ENCODE measurements around the gene FRMD4B.

The FRMD4B gene

GRCh38 chr3:69321301-69322157 lies 64.4 kb downstream of the FRMD4B start:
- DNase-seq: no peak

- no peak for DNase-seq
Observed at GRCh38 chr3:69320871-69321271, 65.0 kb downstream of the FRMD4B start.

GRCh38 chr3:69319652-69320051 lies 66.2 kb downstream of the FRMD4B start:
- no peak for DNase-seq

DNA sequence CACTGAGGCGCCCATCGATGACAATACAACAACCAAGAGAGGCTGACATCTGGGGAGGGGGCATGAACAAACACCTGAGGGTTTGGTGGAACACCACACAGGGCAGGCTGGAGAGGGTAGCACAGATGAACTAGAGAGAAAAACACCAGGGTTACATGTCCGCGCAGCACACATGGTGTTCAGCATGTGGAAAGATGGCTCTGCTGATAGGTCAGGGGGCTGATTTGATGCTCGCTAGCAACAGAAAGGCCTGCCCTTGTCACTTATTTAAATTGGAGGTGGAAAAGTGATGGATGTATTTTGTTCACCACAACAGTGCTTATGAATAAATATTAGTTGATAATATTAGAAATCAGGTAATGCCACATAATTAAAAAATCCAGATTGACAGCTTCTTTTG lies 67.5 kb downstream of the FRMD4B start:
- DNase-seq: no peak

GRCh38 chr3:69313251-69313650 lies 72.6 kb downstream of the FRMD4B start:
- DNase-seq: no peak

DNA sequence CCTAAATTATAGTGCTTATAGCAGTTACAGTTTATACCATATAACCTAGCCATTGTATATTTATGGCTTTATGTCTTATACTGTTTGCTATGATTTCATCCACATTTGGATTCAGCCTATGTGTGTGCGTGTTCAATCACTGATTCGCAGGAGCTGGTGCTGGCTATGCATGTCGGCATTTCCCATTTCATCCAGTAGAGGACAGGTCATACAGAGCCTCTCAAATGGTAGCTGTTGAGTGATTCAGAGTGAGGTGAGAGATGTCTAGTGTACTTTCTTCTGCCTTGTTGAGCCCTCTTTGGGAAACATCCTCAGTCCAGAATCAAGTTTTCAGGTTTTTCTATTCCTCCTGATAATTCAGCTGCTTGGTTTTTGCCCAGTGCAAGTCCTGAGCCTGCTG lies 76.1 kb downstream of the FRMD4B start:
- DNase-seq: peak; percentile 61

DNA sequence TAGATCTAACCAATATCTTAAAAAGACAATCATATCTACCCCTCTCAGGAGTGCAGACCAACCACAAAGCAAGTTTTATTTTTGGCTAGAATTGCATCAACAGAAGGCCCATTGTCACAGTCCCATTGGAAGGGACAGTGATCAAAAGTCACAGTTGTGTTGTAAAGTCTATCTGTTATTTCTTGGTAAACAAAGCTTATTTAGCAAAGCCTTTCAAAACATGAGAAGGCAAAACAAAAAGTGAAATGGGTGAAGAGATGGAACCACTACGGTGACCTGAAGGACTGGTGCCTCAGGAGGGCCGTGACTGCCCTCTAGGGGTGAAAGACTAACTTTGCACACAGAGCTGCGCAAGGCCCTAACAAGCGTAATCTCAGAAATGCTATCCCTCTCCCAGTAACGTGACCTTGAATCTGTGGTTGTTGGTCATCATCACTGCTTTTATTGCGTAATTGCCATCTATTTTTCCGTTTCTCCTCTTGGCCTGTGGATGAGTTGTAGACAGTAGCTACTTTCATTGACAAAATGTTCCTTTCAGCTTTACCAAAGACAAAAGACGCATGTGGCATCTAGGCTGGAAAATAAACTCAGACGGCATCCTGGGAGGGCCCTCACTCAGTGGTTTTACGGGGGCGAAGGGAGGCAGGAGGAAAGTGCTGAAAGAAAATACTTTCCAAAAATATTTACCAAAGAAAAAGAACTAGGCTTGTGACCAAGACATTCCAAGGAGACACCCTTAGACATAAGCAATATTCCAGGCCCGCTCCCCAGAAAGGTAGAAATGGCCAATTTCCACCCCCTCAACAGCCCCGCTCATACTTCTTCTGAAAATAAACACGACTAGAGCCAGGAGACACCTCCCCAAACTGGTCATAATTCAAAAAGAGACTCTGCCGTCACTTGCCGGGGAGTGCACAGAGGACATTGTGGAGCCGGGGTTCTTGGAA lies 79.4 kb downstream of the FRMD4B start:
- peak; percentile 79 for DNase-seq

DNA sequence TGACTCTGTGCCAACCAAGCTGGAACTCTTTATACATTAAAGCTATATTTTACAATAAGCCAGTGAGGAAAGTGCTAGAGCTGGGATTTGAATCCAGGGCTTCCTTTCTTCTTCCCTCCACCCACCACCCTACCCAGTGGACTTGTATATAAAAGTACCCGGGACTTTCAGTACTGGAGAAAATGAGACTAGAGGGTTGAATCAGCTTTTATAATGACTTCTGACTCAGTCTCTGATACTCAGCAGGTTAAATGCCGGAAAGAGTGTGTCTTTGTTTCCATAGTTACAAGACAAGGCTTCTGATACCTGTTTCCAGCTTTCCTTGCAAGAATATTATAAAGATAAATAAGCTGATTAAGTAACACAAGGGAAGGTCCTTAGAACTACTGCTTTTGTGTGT lies 80.9 kb downstream of the FRMD4B start:
- no peak for DNase-seq

DNA sequence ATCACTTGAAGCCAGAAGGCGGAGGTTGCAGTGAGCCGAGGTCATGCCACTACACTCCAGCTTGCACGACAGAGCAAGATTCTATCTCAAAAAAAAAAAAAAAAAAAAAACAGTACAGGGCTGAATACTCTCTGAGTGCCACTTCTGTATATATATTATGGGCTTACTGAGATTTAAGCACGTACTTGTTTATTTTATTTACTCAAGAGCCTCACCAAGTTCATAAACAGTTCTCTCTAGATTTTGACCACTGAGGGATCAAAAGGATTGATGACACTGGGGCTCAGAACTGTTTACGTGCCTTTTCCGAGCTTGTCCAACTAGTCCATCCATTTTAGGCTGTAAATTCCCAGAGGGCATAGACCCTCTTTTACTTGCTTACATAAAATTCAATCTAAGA lies 81.5 kb downstream of the FRMD4B start:
- DNase-seq: no peak

DNA sequence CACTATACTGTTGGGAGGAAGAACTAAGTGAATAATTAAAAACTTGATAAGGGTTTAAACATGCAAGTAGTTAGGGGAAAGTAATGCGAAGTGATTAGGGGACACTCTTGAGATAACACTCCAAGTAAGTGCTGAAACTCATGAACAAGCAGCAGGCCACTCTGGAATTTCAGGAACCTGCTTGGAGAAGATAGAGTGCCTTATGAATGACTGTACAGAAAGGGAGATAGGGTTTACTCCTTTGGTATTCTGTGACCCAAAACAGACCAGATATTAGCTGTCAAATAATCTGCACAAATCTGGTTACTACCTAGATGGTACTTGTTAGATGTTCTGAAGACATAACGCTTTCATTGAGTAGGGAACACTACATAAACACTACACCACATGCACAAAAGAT lies 85.6 kb downstream of the FRMD4B start:
- DNase-seq: no peak

DNA sequence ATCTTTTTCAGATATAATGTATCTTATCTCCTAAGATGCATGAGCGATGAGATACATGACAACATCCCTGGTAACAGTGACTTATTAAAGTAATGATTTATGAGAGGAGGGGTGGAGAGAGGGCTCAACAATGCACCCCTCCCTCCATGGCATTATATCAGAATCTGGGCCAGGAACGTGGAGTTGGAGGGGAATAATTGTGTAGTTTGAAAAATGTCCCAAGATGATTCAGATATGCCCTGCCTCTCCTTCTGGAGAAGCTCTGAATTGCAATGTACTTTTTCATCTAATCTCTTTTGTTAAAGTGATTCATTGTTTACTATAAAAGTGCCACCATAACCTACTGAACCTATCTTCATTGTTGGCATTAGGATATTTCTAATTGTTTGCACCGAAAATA lies 86.5 kb downstream of the FRMD4B start:
- DNase-seq: no peak

DNA sequence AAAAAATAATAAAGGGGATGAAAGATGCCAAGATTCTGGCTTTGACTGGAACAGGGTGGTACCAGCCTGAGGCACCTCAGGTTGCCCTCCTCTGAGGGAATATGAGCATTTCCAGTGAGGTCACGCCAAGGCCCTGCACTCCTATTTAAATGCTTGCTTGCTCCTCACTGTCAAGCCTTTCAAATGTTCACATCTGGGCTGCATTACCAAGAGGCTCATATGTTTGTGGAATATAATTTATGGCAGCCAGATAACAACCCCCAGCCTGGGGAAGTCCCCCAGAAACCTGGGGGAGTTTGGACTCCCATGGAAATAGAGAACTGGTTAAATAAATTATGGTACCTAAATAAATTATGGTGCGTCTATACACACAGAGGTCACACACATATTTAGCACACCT lies 88.4 kb downstream of the FRMD4B start:
- no peak for DNase-seq

- DNase-seq: no peak
Observed at GRCh38 chr3:69296995-69297394, 88.9 kb downstream of the FRMD4B start.

DNA sequence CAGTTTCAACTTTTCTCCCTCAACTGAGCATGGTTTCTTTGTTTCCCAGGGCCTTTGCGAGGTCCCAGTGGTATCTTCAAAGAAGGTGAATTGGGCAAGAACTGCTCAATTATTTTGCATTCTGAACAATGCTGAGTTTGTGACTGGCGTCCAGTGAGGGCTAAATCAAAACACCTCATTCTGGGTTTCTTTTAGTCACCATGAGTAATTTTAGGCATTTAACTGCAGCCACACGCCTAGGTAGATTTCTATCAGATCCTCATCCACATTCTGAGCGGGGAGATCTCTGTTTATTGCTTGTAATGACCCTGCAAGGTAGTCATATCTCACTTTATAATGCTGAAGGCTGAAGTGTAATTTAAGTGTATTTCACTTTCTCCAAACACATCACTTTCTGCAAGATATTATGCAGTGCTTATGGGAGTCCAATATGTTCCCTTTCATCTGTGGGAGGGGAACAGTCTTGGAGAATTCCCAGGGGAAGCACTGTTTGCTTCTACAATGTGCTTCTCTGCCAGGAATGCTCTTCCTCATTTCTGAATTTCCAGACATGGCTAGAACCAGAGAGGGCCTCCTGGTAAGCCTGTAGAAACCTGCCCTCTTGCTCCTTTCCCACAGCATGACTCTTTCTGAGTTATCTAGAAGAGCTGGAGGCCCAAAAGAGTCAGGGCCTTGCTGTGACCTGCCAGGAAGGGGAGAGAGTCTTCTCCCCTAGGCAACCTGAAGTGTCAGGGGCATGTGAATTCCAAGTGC lies 91.7 kb downstream of the FRMD4B start:
- DNase-seq: peak; percentile 88

DNA sequence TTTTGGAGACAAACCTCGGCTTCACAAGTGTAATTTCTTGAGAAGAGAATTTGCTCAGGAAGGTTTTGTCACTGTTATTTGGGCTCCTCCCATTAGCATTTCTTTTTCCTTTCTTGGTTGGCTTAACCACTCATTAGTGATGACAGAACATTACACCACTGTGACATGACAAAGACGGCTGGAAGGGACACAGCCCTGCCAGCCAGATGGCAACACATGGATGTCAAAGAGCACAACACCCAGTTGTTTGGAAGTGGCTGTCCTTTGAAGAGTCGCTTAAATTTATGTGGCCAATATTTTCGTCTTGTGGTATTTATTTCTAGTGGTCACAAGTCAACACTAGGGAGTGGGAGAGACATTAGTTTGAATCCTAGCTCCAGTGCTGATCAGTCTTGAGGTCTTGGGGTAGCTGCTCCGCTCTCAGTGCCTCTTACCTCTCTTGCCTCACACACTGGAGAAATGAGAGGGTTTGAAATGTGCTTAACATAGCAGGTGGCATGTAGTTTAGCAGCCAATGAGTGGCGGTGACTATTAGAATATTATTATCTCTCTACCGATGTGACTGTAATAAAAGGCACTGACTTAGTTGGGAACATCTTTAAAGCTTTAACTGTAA lies 92.8 kb downstream of the FRMD4B start:
- no peak for DNase-seq

DNA sequence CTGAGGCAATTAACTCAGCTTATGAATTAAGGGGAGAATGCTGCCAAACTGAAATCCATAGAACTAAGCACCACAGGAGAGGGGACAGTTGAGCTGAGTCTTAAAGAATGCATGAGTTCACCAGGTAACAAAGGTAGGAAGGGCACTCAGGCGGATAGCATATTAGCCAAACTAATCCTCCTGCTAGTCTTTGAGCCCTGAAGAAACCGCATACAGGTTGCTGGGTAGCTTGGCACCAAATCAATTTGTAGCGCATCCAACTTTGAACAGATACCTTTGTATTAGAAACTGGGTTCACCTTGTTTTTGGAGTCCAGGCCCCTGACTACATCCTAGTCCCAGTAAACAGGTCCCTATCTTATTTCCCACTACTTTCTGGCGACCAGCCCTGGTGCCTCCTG lies 93.7 kb downstream of the FRMD4B start:
- no peak for DNase-seq

DNA sequence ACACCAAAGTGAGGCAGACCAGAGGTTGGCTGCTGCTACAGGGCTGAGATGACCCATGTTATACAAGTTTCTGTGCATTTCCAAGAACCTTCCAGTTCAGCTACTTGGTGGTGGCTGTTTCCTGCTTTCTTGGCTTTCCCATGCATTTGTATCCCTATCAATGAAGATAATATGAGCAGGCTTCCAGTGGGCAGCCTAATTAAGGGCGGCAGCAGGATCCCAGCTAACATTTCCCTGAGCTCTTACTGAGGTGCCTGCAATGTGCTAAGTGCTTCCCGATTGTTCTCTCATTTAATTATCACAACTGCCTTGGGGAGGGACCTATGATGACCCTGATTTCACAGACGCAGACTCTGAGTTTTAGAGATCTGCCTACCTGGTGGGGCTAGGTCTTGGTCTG lies 95.5 kb downstream of the FRMD4B start:
- DNase-seq: no peak

- no peak for DNase-seq
Observed at GRCh38 chr3:69290006-69290405, 95.9 kb downstream of the FRMD4B start.

- DNase-seq: no peak
Observed at GRCh38 chr3:69288161-69288895, 97.6 kb downstream of the FRMD4B start.

DNA sequence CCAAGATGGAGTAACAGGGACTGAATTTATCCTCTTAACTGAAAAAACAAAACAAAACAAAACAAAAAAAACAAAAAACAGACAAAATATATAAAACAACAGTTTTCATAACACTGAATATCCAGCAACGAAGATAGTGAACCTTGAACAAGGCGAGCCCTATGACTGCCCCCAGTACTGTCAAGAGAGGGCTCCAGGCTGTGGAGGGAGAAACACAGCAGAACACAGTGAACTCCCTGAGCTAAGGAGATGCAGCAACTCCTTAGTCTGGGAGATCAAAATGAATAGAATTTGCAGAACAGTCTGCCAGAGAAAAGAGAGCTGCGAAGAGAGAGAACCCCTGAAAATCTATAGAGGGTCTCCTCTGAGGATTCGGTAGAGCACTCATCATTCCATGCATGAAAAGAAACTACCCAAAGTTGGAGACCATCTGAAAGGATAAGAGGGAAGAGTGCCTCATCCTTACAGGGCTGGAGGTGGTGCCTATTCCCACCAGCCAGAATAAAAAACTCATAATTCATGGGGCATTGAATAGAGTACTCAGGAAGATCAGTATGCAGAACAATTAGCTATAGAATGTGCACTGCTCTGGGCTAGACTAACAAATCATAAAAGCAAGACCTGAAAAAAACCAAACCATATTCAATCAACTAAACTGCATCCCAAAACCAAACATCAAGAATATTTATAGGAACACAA lies 101.8 kb downstream of the FRMD4B start:
- DNase-seq: no peak

- no peak for DNase-seq
Observed at GRCh38 chr3:69283496-69283895, 102.4 kb downstream of the FRMD4B start.
